Measurements from ENCODE around the gene CDH13. TPM values are rescaled to one million over a fixed set of nuclear protein-coding genes. Genes with fewer than 3 reads are reported as not detected.

Gene CDH13
- total RNA-seq, 1 donor from 2014 or later, result 81.1 TPM

GRCh38 chr16:82657239-82657638, 30.5 kb downstream of the CDH13 start:
- no peak overlapping the region for H3K27ac Mint-ChIP-seq (ENCODE audit: unreplicated experiment)
- no peak for DNase-seq
- no peak overlapping the region for H3K4me3 Mint-ChIP-seq (ENCODE audit: unreplicated experiment)
- TF ChIP-seq CTCF (IDR thresholded peaks at IDR 0.05; ENCODE audit: partially characterized antibody, unreplicated experiment), result no peak
- H3K36me3 Mint-ChIP-seq (ENCODE audit: unreplicated experiment), result no peaks in the 10 kb centered on the region
- peaks cover 9% of the 10 kb centered on the region for H3K4me1 Mint-ChIP-seq (ENCODE audit: low read depth, unreplicated experiment)
- no peaks in the 10 kb centered on the region for H3K9me3 Mint-ChIP-seq (ENCODE audit: unreplicated experiment)
- H3K27me3 Mint-ChIP-seq (ENCODE audit: unreplicated experiment), result peaks cover 4% of the 10 kb centered on the region

DNA sequence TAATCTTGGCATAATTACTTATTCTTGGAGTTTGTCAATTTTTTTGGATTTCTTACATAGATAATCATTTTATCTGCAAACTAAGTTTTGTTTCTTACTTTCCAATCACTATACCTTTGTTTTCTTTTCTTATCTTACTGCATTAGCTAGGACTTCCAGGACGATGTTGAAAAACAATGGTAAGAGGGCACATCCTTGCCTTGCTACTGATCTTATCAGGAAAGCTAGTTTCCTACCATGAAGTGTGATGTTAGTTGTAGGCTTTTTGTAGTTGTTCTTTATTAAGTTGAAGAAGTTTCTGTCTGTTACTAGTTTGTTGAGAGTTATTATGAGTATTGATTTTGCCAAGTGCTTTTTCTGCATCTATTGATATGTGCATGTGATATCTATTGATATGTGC, 31.0 kb downstream of the CDH13 start:
- Mint-ChIP-seq H3K27ac (ENCODE audit: unreplicated experiment) (no peak overlapping the region), H3K9me3 (ENCODE audit: unreplicated experiment) (no peaks in the 10 kb centered on the region), H3K27me3 (ENCODE audit: unreplicated experiment) (peaks cover 4% of the 10 kb centered on the region), H3K36me3 (ENCODE audit: unreplicated experiment) (no peaks in the 10 kb centered on the region), H3K4me1 (ENCODE audit: low read depth, unreplicated experiment) (peaks cover 9% of the 10 kb centered on the region), H3K4me3 (ENCODE audit: unreplicated experiment) (no peak overlapping the region)
- no peak for DNase-seq
- no peak for TF ChIP-seq CTCF (IDR thresholded peaks at IDR 0.05; ENCODE audit: partially characterized antibody, unreplicated experiment)

GRCh38 chr16:82658796-82659195, 32.0 kb downstream of the CDH13 start:
- no peak for DNase-seq
- Mint-ChIP-seq H3K36me3 (ENCODE audit: unreplicated experiment) (no peaks in the 10 kb centered on the region), H3K27ac (ENCODE audit: unreplicated experiment) (no peak overlapping the region), H3K27me3 (ENCODE audit: unreplicated experiment) (peaks cover 6% of the 10 kb centered on the region), H3K9me3 (ENCODE audit: unreplicated experiment) (peaks cover 2% of the 10 kb centered on the region), H3K4me3 (ENCODE audit: unreplicated experiment) (no peak overlapping the region), H3K4me1 (ENCODE audit: low read depth, unreplicated experiment) (peaks cover 6% of the 10 kb centered on the region)
- no peak for TF ChIP-seq CTCF (IDR thresholded peaks at IDR 0.05; ENCODE audit: partially characterized antibody, unreplicated experiment)

DNA sequence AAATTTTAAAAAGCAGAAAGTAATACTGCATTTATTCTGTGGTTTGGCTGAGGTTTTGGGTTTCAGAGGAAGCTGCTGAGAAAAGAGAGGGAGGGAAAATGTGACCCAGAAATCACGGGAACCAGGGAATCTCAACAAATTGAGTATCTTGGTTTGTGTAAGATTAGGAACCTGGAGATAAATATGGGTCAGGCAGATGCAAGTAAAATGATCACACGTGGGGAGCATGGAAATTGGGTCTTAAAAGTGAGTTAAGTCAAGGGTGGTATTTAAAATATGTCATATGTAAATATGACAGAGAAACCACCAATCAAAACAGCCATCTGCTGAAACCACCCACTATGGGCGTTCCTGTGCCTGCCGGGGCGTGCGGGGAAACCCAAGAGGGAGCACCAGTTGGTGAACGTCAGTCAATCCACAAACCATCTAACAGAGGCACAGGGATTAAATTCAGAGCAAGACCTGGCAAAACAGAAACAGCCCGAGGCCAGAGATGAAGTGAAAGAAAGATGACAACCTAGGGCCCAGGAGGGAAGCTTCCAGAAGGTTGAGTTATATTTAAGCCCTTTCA, 33.4 kb downstream of the CDH13 start:
- peaks cover 6% of the 10 kb centered on the region for H3K27me3 Mint-ChIP-seq (ENCODE audit: unreplicated experiment)
- peaks cover 6% of the 10 kb centered on the region for H3K4me1 Mint-ChIP-seq (ENCODE audit: low read depth, unreplicated experiment)
- TF ChIP-seq CTCF (IDR thresholded peaks at IDR 0.05; ENCODE audit: partially characterized antibody, unreplicated experiment), result no peak
- no peak overlapping the region for H3K4me3 Mint-ChIP-seq (ENCODE audit: unreplicated experiment)
- H3K27ac Mint-ChIP-seq (ENCODE audit: unreplicated experiment), result no peak overlapping the region
- H3K36me3 Mint-ChIP-seq (ENCODE audit: unreplicated experiment), result no peaks in the 10 kb centered on the region
- peaks cover 2% of the 10 kb centered on the region for H3K9me3 Mint-ChIP-seq (ENCODE audit: unreplicated experiment)
- no peak for DNase-seq

DNA sequence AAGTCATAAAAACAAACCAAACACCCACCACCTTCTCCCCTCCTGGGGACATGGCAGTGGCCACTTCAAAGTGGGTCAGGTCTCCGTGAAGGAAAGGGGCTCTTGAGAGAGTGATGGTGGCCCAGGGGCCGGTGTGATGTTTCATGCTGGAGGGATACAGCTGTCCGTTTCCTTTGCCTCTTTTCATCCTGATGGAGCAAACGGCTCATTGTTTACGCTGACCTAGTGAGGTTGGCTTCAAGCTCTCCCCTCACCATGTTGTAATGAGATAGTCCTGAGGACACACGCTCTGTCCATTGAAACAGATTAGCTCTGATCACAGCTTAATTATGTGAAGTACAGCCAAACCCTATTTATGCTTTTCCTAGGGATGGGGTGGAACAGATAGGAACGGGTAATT, 34.2 kb downstream of the CDH13 start:
- Mint-ChIP-seq H3K27ac (ENCODE audit: unreplicated experiment) (no peak overlapping the region), H3K9me3 (ENCODE audit: unreplicated experiment) (peaks cover 2% of the 10 kb centered on the region), H3K4me3 (ENCODE audit: unreplicated experiment) (no peak overlapping the region), H3K36me3 (ENCODE audit: unreplicated experiment) (no peaks in the 10 kb centered on the region), H3K4me1 (ENCODE audit: low read depth, unreplicated experiment) (peaks cover 6% of the 10 kb centered on the region), H3K27me3 (ENCODE audit: unreplicated experiment) (peaks cover 6% of the 10 kb centered on the region)
- TF ChIP-seq CTCF (IDR thresholded peaks at IDR 0.05; ENCODE audit: partially characterized antibody, unreplicated experiment), result no peak
- DNase-seq, result no peak
